Kidney (tissue), 14 donors: Measurements from ENCODE around the gene DYDC2. TPM values are rescaled to one million over a fixed set of nuclear protein-coding genes. Genes with fewer than 3 reads are reported as not detected.

ENCODE experiments used
- DNase-seq, 5 donors: peaks; one replicate each; pipeline ENCODE4 v3.0.0-alpha.2; 2013 to 2020
- FAIRE-seq: peaks from 2 replicates; lab custom pipeline; 2012; peaks lifted over from hg19 to GRCh38; lab: Jason Lieb, UNC
- H3K27ac ChIP-seq, 2 donors: one replicate each; pipeline ENCODE4 v1.7.0; 2013; ENCODE audit warnings: low read depth in 2 of 2, low read length in 2 of 2, inconsistent platforms in 1 of 2
- H3K27me3 ChIP-seq: one replicate; pipeline ENCODE4 v1.7.1; 2013; ENCODE audit warnings: low read length, inconsistent platforms; ENCODE audit not compliant: control insufficient read depth, insufficient read depth
- H3K36me3 ChIP-seq, 3 donors: one replicate each; pipeline versions ENCODE4 v1.7.0 to v1.7.1; 2013; ENCODE audit warnings: low read length in 3 of 3, control low read depth in 1 of 3, inconsistent platforms in 1 of 3; ENCODE audit not compliant: insufficient read depth in 3 of 3, control insufficient read depth in 2 of 3
- H3K4me1 ChIP-seq, 3 donors: one replicate each; pipeline versions ENCODE4 v1.7.0 to v1.7.1; 2013; ENCODE audit warnings: low read length in 3 of 3, inconsistent platforms in 1 of 3, low read depth in 1 of 3; ENCODE audit not compliant: control insufficient read depth in 2 of 3, insufficient read depth in 2 of 3
- H3K4me3 ChIP-seq, 3 donors: one replicate each; pipeline versions ENCODE4 v1.7.0 to v1.8.1; 2013; ENCODE audit warnings: low read length in 3 of 3, control low read depth in 1 of 3, inconsistent platforms in 1 of 3
- H3K9ac ChIP-seq, 3 donors: one replicate each; pipeline versions ENCODE4 v1.7.0 to v1.7.1; 2013; ENCODE audit warnings: low read length in 3 of 3, control low read depth in 1 of 3, inconsistent platforms in 1 of 3
- H3K9me3 ChIP-seq, 3 donors: one replicate each; pipeline versions ENCODE4 v1.7.0 to v1.7.1; 2013; ENCODE audit warnings: low read length in 3 of 3, control low read depth in 1 of 3, inconsistent platforms in 1 of 3; ENCODE audit not compliant: control insufficient read depth in 2 of 3, insufficient read depth in 1 of 3
- CTCF ChIP-seq: IDR thresholded peaks from 3 replicates; pipeline ENCODE4 v1.5.1; 2012; ENCODE audit warnings: mild to moderate bottlenecking, moderate library complexity, borderline replicate concordance; ENCODE audit not compliant: insufficient read depth; ENCODE audit errors: extremely low read depth
- intact Hi-C: fragments of 100-400 bp; cut with DNase I; formaldehyde crosslinking; loops from one replicate; pipeline ENCODE4 v1.11.1; 2022
- polyA plus RNA-seq: library from polyadenylated mRNA; stranded (reverse); fragments of 350-450 nt; fragmentation: Illumina TruSeq; extraction: RNeasy Lipid Tissue Mini Kit (QIAGEN cat#74804); gene quantifications from one replicate; pipeline ENCODE4 v1.2.3, GENCODE V29; 2014; ENCODE audit warnings: low read depth, low replicate concordance; ENCODE audit not compliant: insufficient read depth
- total RNA-seq: library from RNA; stranded (reverse); fragmentation: NEBNext Ultra II Directional; extraction: Animal tissue kit (Norgen Biotek cat#: 25700); gene quantifications from one replicate; pipeline ENCODE4 v1.2.1, GENCODE V29; 2021
- donor health status: control.
- donor health status: control.
- donor health status: control.
- donor health status: control.
- donor health status: control.
- donor health status: DM: yes; HTN: yes; CAD: no.
- donor health status: Normal renal cell carcinoma (clear cell type).

Gene DYDC2
- total and polyA plus RNA-seq, 2 donors from 2014 or later: 0.22 to 0.57 TPM

DNA sequence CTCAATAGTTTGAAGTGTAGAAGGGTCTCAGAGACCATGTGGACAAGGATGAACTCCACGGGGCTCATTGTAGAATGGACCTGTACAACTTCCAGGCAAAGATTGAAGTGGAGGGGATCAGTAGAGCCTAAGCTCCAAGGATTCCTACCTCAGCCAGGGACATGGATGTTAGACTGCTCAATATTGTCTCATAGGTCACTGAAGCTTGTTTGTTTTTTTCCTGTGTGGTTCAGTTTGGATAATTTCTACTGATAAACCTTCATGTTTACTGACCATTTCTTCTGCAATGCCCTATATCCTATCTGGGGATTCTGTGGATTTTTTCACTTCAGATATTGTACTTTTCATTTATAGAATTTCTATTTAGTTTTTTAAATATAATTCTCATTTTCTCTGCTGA, 8.9 kb downstream of the DYDC2 start:
- H3K27ac ChIP-seq: no peak overlapping the region
- H3K27me3 ChIP-seq: no peaks in the 10 kb centered on the region
- no peaks in the 10 kb centered on the region for H3K4me1 ChIP-seq
- no peak overlapping the region for H3K9ac ChIP-seq
- peaks cover 0 to 13% (median 0%) of the 10 kb centered on the region in 3 donors for H3K9me3 ChIP-seq
- FAIRE-seq (no peak), DNase-seq (no peak)
- TF ChIP-seq CTCF: no peak
- no peaks in the 10 kb centered on the region for H3K36me3 ChIP-seq
- H3K4me3 ChIP-seq: no peak overlapping the region
- intact Hi-C loops: no loop called here

DNA sequence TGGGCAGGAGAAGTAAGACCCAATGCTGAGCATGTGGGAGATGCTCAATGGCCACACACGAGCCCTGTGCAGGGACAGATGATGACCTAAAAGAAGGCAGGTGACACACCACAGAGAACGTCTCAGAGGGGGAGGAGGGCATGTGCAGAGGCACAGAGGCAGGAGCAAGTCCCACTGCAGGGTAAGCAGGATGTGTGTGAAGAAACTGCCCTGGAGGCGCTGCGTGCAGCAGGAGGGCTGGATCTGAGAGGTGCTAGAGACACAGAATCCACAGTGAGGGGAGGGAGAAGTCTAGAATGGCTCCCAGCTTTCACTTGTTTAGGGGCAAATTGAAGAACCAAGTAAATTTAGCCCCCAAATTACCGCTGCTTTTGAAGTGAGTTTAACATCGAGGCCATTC, 14.9 kb downstream of the DYDC2 start:
- H3K4me3 ChIP-seq: no peak overlapping the region
- TF ChIP-seq CTCF: no peak
- H3K4me1 ChIP-seq: no peaks in the 10 kb centered on the region
- no peak overlapping the region for H3K27ac ChIP-seq
- no peaks in the 10 kb centered on the region for H3K27me3 ChIP-seq
- FAIRE-seq (no peak), DNase-seq (no peak)
- H3K9me3 ChIP-seq: peaks cover 0 to 11% (median 0%) of the 10 kb centered on the region in 3 donors
- intact Hi-C loops: no loop called here
- H3K36me3 ChIP-seq: no peaks in the 10 kb centered on the region
- H3K9ac ChIP-seq: no peak overlapping the region

DNA sequence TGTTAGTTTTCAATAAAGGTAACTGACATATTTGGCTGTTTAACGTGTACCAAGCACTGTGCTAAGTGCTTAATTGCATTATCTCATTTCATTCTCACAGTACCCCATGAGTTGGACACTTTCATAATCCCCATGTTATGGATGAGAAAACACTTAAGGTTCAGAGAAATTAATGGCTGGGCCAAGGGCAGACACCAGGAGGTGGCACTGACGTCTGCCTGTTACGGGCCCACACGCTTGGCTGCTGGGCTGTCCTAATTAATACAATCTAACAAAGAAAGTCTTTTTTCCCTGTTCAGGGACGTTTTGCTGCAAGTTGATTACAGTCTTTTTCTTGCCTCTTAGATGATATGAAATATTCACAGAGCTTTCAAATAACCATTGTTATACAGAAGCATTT, 16.1 kb downstream of the DYDC2 start:
- no peak overlapping the region for H3K27ac ChIP-seq
- peak in 2 of 5 donors; percentile 11 to 28 for DNase-seq
- H3K9ac ChIP-seq: no peak overlapping the region
- H3K4me1 ChIP-seq: no peaks in the 10 kb centered on the region
- H3K9me3 ChIP-seq: no peaks in the 10 kb centered on the region
- FAIRE-seq: no peak
- H3K36me3 ChIP-seq: no peaks in the 10 kb centered on the region
- intact Hi-C loops: no loop called here
- no peak for TF ChIP-seq CTCF
- no peaks in the 10 kb centered on the region for H3K27me3 ChIP-seq
- H3K4me3 ChIP-seq: no peak overlapping the region

GRCh38 chr10:80373502-80373901, 16.9 kb downstream of the DYDC2 start:
- H3K4me1 ChIP-seq: no peaks in the 10 kb centered on the region
- no peaks in the 10 kb centered on the region for H3K9me3 ChIP-seq
- TF ChIP-seq CTCF: no peak
- no peak overlapping the region for H3K27ac ChIP-seq
- H3K36me3 ChIP-seq: no peaks in the 10 kb centered on the region
- H3K9ac ChIP-seq: no peak overlapping the region
- DNase-seq (no peak), FAIRE-seq (no peak)
- intact Hi-C loops: no loop called here
- no peak overlapping the region for H3K4me3 ChIP-seq
- no peaks in the 10 kb centered on the region for H3K27me3 ChIP-seq
